HepG2 (cell line): ENCODE measurements around the gene UGT8. TPM values are rescaled to one million over a fixed set of nuclear protein-coding genes. Genes with fewer than 3 reads are reported as not detected.

Source experiments
- EP300 ChIP-seq, 3 experiments: sonication (generic) in 1 of 3; formaldehyde crosslinking in 1 of 3; IDR thresholded peaks; 2 replicates each; pipeline versions ENCODE4 v1.5.1 to v1.6.1; 2011 to 2020; ENCODE audit warnings: low read depth in 2 of 3, low read length in 2 of 3, borderline replicate concordance in 1 of 3, improper control_type of control experiment in 1 of 3, mild to moderate bottlenecking in 1 of 3, missing genetic modification reagents in 1 of 3, moderate library complexity in 1 of 3
- ERF ChIP-seq: IDR thresholded peaks from 2 replicates; pipeline ENCODE4 v1.6.1; 2018; ENCODE audit warnings: missing biosample characterization, missing genetic modification reagents
- PAXIP1 ChIP-seq: sonication (generic); formaldehyde crosslinking; conservative IDR thresholded peaks from 2 replicates; pipeline ENCODE4 v1.4.0; 2020; ENCODE audit warnings: mild to moderate bottlenecking, missing genetic modification reagents, moderate library complexity
- ZNF10 ChIP-seq: sonication (generic); formaldehyde crosslinking; IDR thresholded peaks from 2 replicates; pipeline ENCODE4 v1.4.0; 2020; ENCODE audit warnings: mild to moderate bottlenecking, low read depth, missing genetic modification reagents, borderline replicate concordance
- microRNA counts: library from miRNA; unstranded; fragments of <30 nt; microRNA quantifications from one replicate; lab custom pipeline; 2015
- microRNA-seq: library from miRNA; unstranded; fragments of <30 nt; microRNA quantifications from one replicate; pipeline ENCODE4, GENCODE V29; 2020
- polyA plus RNA-seq, 8 experiments: library from polyadenylated mRNA; depleted of rRNA in 3 of 8; stranded (reverse) in 7 of 8; unstranded in 1 of 8; fragments of >200 nt; fragmentation: Illumina TruSeq in 4 of 8; extraction: Trizol in 4 of 8; gene quantifications; 2 replicates each; pipeline versions ENCODE4 v1.2.1 to v1.2.3, GENCODE V29; 2011 to 2016; ENCODE audit warnings: low read depth in 4 of 8, missing spikeins in 1 of 8, mixed read lengths in 1 of 8; ENCODE audit not compliant: insufficient read depth in 1 of 8
- small RNA-seq, 3 experiments: library from RNA; depleted of rRNA; stranded (forward); fragments of <200 nt; gene quantifications; one replicate each; pipeline ENCODE3, GENCODE V24; 2012; ENCODE audit warnings: low read depth in 2 of 3, low replicate concordance in 1 of 3; ENCODE audit not compliant: insufficient read length in 3 of 3, insufficient read depth in 2 of 3
- total RNA-seq, 5 experiments: library from RNA; depleted of rRNA; stranded (reverse); fragments of >200 nt; fragmentation: Illumina TruSeq; extraction: Trizol; gene quantifications; 2 replicates each; pipeline ENCODE4 v1.2.3, GENCODE V29; 2016; ENCODE audit warnings: low read depth in 1 of 5

Gene UGT8
- total and polyA plus RNA-seq, 2 of the 13 experiments (the other 11 are each of a cell fraction or from before 2014, with no cell fraction given), result not detected

- TF ChIP-seq ERF (CRISPR knock-in tag) (no peak), EP300 (IDR thresholded peaks at IDR 0.05; ENCODE audit: low read depth in 2 of 2, low read length in 2 of 2) (no peak), EP300 (CRISPR knock-in tag; IDR thresholded peaks at IDR 0.05; ENCODE audit: borderline replicate concordance) (no peak), PAXIP1 (CRISPR knock-in tag) (no peak), ZNF10 (CRISPR knock-in tag) (no peak)
Observed at GRCh38 chr4:114727461-114727860, 128.9 kb downstream of the UGT8 start (continued).

MicroRNAs encoded within 50 kb of the gene (microRNA counts, 767-probe panel; counts per million panel counts)
- not detected for microRNA hsa-miR-577 (lab: Ali Mortazavi, UCI)

Small RNAs within 50 kb of the gene (microRNA-seq; reads per million reads assigned to microRNA genes)
- not detected for gene MIR577

Small RNAs within 50 kb of the gene (small RNA-seq; reads per million reads assigned to genes)
- gene MIR577, result 0 to 0.33 (median 0) reads per million in 3 experiments
